Measurements from ENCODE around the gene LAGE3. TPM values are rescaled to one million over a fixed set of nuclear protein-coding genes. Genes with fewer than 3 reads are reported as not detected.

Gene LAGE3
- total and polyA plus RNA-seq, 2 experiments from 2014 or later, result 71.2 to 71.4 TPM

DNA sequence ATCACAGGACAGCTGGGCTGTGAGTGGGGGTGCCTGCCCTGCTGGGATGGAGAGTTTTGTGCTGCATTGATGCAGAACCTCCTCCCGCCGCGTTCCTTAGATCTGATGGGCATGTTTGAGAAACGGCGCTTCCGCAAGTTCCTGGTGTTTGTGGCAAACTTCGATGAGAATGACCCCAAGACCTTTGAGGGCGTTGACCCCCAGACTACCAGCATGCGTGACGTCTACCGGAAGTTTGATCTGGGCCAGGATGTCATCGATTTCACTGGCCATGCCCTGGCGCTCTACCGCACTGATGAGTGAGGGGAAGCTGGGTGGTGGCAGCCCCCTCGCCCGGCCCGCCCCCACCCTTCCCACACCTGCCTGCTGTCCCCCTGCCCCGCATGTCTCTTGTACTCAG is 39.2 kb downstream of the LAGE3 start:
- DNase-seq (ENCODE audit: low read depth in 1 of 2, low spot score in 1 of 2), result no peak
- Histone ChIP-seq H3K4me1 (ENCODE audit: low read depth) (no peaks in the 10 kb centered on the region), H3K4me3 (no peak overlapping the region), H3K27ac (no peak overlapping the region), H3K27me3 (no peaks in the 10 kb centered on the region), H3K36me3 (no peaks in the 10 kb centered on the region), H3K9me3 (ENCODE audit: low read depth) (no peaks in the 10 kb centered on the region)
- TF ChIP-seq, protein P1, sequence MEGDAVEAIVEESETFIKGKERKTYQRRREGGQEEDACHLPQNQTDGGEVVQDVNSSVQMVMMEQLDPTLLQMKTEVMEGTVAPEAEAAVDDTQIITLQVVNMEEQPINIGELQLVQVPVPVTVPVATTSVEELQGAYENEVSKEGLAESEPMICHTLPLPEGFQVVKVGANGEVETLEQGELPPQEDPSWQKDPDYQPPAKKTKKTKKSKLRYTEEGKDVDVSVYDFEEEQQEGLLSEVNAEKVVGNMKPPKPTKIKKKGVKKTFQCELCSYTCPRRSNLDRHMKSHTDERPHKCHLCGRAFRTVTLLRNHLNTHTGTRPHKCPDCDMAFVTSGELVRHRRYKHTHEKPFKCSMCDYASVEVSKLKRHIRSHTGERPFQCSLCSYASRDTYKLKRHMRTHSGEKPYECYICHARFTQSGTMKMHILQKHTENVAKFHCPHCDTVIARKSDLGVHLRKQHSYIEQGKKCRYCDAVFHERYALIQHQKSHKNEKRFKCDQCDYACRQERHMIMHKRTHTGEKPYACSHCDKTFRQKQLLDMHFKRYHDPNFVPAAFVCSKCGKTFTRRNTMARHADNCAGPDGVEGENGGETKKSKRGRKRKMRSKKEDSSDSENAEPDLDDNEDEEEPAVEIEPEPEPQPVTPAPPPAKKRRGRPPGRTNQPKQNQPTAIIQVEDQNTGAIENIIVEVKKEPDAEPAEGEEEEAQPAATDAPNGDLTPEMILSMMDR (IDR thresholded peaks at IDR 0.05; ENCODE audit: low read depth, low read length), result no peak

DNA sequence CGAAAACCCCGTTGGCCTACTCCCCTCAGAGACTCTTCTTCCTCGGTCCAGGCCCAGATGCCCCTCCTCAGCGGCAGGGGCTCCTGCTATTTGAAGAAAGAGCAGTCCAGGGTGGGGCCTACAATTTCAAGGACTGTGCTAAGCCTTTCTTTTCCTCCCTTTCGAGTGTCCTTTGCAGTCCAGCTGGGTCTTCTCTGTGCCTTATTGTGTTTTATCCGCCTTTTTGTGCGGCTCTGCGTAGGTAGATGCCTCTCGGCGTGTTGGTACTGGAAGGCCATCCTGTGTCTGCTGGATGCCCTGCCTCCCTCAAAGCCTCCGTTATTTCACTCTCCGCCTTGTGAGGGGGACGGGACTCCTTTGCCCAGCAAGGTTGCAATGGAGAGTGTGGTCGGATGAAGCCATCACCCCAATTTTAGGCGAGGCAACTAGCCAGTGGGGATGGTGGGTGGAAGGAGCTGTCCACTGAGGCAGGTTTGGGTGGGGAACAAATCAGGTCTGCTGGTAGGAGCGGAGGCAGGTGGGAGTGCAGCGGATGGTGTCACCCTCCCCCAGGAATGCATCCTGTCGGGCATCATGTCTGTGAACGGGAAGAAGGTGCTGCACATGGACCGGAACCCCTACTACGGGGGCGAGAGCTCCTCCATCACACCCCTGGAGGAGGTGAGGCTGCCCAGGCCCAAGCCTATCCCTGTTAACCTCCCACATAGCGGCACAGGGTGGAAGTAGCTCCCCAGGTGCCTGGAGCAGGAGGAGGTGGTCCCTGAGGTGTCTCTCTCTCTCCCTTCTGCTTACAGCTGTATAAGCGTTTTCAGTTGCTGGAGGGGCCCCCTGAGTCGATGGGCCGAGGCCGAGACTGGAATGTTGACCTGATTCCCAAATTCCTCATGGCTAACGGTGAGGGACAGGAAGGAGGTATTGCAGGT is 40.8 kb downstream of the LAGE3 start:
- H3K36me3 ChIP-seq, result no peaks in the 10 kb centered on the region
- no peak for DNase-seq (ENCODE audit: low read depth in 1 of 2, low spot score in 1 of 2)
- TF ChIP-seq, protein P1 (IDR thresholded peaks at IDR 0.05; ENCODE audit: low read depth, low read length), result no peak
- H3K9me3 ChIP-seq (ENCODE audit: low read depth), result no peaks in the 10 kb centered on the region
- peak overlapping the region; percentile 74 for H3K4me3 ChIP-seq
- no peaks in the 10 kb centered on the region for H3K27me3 ChIP-seq
- no peak overlapping the region for H3K27ac ChIP-seq
- H3K4me1 ChIP-seq (ENCODE audit: low read depth), result no peaks in the 10 kb centered on the region

DNA sequence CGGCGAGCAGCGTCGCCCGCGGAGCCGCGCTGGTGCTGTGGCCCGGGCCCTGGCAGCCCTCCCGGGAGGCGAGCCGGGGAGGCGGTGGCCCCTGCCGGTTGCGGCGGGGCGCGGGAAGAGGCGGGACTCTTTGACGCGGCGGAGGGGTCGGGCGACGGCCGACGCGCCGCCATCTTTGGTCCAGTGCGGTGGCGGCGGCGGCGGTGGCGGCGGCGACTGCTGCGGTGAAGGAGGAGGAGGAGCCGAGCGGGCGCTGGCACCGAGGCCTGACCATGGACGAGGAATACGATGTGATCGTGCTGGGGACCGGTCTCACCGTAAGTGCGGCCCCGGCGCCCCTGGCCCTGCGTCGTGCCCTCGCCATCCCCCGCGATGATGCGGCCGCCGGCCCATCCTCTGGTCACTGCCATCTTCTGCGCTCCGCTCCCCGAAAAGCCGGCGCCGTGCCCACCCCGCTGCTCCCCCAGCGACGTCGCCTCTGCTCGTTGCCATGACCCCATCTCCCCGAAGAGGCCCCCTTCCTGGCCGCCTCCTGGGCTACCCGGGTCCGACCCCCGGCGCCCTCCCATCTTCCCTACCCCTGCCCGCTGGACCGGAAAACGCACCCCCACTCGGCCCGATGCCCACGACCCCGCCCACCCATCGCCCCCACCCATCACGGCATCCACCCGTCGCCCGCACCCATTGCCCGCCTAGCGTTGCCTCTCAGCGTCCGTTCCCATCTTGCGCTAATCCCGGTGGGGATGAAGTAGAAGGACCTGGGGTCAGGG is 41.9 kb downstream of the LAGE3 start, which contains the start of gene GDI1:
Gene GDI1, plus strand, starts transcription at position 172 of the 770 bp plus-strand sequence. Its CDS starts 101 bp downstream, at position 273.
- Histone ChIP-seq H3K27me3 (no peaks in the 10 kb centered on the region), H3K36me3 (no peaks in the 10 kb centered on the region), H3K9me3 (ENCODE audit: low read depth) (no peaks in the 10 kb centered on the region), H3K4me1 (ENCODE audit: low read depth) (no peaks in the 10 kb centered on the region), H3K4me3 (peak within 1 kb of the TSS; percentile 74), H3K27ac (peak within 1 kb of the TSS; percentile 99)
- TF ChIP-seq, protein P1 (IDR thresholded peaks at IDR 0.05; ENCODE audit: low read depth, low read length), result no peak
- peak; percentile 59 to 64 for DNase-seq (ENCODE audit: low read depth in 1 of 2, low spot score in 1 of 2)

DNA sequence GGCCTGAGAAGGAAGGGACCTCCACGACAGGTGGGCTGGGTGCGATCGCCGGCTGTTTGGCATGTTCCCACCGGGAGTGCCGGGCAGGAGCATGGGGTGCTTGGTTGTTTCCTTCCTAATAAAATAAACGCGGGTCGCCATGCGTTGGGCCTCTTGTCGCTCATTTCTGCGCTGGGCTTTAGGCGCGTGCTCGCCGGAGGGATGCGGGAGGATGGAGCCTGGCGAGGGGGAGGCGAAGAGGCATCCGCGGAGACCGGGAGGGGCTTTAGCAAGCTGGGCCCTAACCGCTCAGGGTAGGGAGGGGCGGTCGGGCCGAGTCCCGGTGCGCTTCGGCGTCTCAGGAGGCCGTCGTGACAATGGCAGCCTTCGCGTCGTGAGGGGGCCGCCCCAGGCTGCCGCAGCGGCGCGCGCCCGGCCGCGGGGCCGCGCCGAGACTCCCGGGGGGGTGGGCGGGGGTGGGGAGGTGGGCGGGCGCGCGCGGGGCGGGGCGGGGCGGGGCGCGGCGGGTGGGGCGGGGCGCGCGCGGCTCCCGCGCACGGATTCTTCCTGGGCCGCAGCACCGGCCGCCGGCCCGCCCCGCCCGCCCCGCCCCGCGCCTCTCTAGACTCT is 42.6 kb downstream of the LAGE3 start:
- H3K4me3 ChIP-seq, result peak overlapping the region; percentile 74
- H3K27me3 ChIP-seq, result no peaks in the 10 kb centered on the region
- peak; percentile 46 to 61 for DNase-seq (ENCODE audit: low read depth in 1 of 2, low spot score in 1 of 2)
- H3K36me3 ChIP-seq, result no peaks in the 10 kb centered on the region
- TF ChIP-seq, protein P1 (IDR thresholded peaks at IDR 0.05; ENCODE audit: low read depth, low read length), result no peak
- H3K4me1 ChIP-seq (ENCODE audit: low read depth), result no peaks in the 10 kb centered on the region
- no peaks in the 10 kb centered on the region for H3K9me3 ChIP-seq (ENCODE audit: low read depth)
- peak overlapping the region; percentile 99 for H3K27ac ChIP-seq

DNA sequence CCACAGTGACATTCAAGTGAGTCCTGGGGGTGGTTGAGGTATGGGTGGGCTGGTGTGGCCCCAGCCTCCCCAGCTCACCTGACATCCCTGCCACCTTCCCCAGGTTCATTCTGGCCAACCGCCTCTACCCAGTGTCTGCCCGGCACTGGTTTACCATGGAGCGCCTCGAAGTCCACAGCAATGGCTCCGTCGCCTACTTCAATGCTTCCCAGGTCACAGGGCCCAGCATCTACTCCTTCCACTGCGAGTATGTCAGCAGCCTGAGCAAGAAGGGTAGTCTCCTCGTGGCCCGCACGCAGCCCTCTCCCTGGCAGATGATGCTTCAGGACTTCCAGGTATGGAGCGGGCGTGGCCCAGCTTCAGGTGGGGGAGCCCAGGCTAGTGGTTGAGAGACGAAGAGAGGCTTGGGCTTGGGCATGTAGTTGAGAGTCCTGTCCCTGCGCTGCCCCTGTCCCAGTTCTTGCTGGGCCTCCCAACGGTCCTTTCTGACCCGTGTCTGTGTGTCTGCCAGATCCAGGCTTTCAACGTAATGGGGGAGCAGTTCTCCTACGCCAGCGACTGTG is 43.8 kb downstream of the LAGE3 start:
- TF ChIP-seq, protein P1 (IDR thresholded peaks at IDR 0.05; ENCODE audit: low read depth, low read length), result no peak
- H3K36me3 ChIP-seq, result no peaks in the 10 kb centered on the region

More for the DNA sequence above, 43.8 kb downstream of the LAGE3 start:
- H3K27ac ChIP-seq, result no peak overlapping the region
- H3K4me3 ChIP-seq, result no peak overlapping the region
- no peaks in the 10 kb centered on the region for H3K4me1 ChIP-seq (ENCODE audit: low read depth)
- H3K27me3 ChIP-seq, result no peaks in the 10 kb centered on the region
- H3K9me3 ChIP-seq (ENCODE audit: low read depth), result no peaks in the 10 kb centered on the region
- DNase-seq (ENCODE audit: low read depth in 1 of 2, low spot score in 1 of 2), result no peak

All from cardiac muscle cell (in vitro differentiated cells and primary cell).